WTC11 (cell line): ENCODE data around the gene SDR42E2.

Experiments used
- CTCF ChIP-seq: fragments of 200-600 bp; IDR thresholded peaks from 2 replicates; pipeline ENCODE4 v1.8.0; 2022; ENCODE audit warnings: antibody characterized with exemption
- JUN ChIP-seq: sonication (generic); formaldehyde crosslinking; IDR thresholded peaks from 2 replicates; pipeline ENCODE4 v1.8.0; 2023; ENCODE audit warnings: mild to moderate bottlenecking, missing genetic modification reagents
- ZNF121 ChIP-seq: sonication (generic); formaldehyde crosslinking; IDR thresholded peaks from 2 replicates; pipeline ENCODE4 v1.8.0; 2023; ENCODE audit warnings: missing genetic modification reagents

GRCh38 chr16:22177968-22178930 lies 15.9 kb downstream of the SDR42E2 start:
- TF ChIP-seq ZNF121 (peak; percentile 54; the same call in 1 of the 2 replicates), CTCF (no peak), JUN (no peak)
